HEK293 (cell line): Measurements from ENCODE around the gene SIRPB2.

Experiments used
- CTCF ChIA-PET: fragments of 350-600 bp; formaldehyde crosslinking; extraction: SDS; loops from one replicate; lab custom pipeline; 2021; ENCODE audit warnings: antibody characterized with exemption; lab: Yijun Ruan, JAX
- POLR2A ChIA-PET: fragments of 300-600 bp; formaldehyde crosslinking; extraction: SDS; loops from one replicate; lab custom pipeline; 2020; ENCODE audit warnings: antibody characterized with exemption, inconsistent platforms; lab: Yijun Ruan, JAX
- H3K27ac ChIP-seq: fragments of 200-500 bp; sonication (Bioruptor generic); 2 replicates; pipeline ENCODE4 v1.5.1; 2014; ENCODE audit warnings: low read depth, low read length, control low read depth, inconsistent platforms; ENCODE audit errors: extremely low read depth
- H3K36me3 ChIP-seq, 2 experiments: fragments of 200-500 bp in 1 of 2; sonication (Bioruptor generic) in 1 of 2; 1 replicate in 1 of 2; 2 replicates in 1 of 2; pipeline ENCODE4 v1.5.1; 2014 to 2017; ENCODE audit warnings: inconsistent platforms in 2 of 2, low read length in 2 of 2; ENCODE audit not compliant: control insufficient read depth in 2 of 2, insufficient read depth in 1 of 2
- H3K4me1 ChIP-seq: fragments of 200-500 bp; sonication (Bioruptor generic); 2 replicates; pipeline ENCODE4 v1.5.1; 2014; ENCODE audit warnings: mild to moderate bottlenecking, low read length, inconsistent platforms; ENCODE audit not compliant: control insufficient read depth, insufficient read depth
- H3K4me3 ChIP-seq: 2 replicates; pipeline ENCODE4 v1.5.1; 2011; ENCODE audit warnings: low read depth, mild to moderate bottlenecking, control low read depth, low read length, moderate library complexity
- H3K9me3 ChIP-seq: fragments of 200-500 bp; sonication (Bioruptor generic); 2 replicates; pipeline ENCODE4 v1.5.1; 2014; ENCODE audit warnings: low read depth, low read length, inconsistent platforms; ENCODE audit not compliant: control insufficient read depth, insufficient read depth
- HOXD13 ChIP-seq: sonication (generic); formaldehyde crosslinking; IDR thresholded peaks from 2 replicates; pipeline ENCODE4 v1.8.0; 2022; ENCODE audit warnings: missing genetic modification reagents, borderline replicate concordance
- MYNN ChIP-seq: fragments of 450-650 bp; formaldehyde crosslinking; IDR thresholded peaks from 2 replicates; pipeline ENCODE4 v1.5.1; 2016; ENCODE audit warnings: missing biosample characterization, missing genetic modification characterization, borderline replicate concordance
- ZFP41 ChIP-seq: fragments of 450-650 bp; formaldehyde crosslinking; IDR thresholded peaks from 2 replicates; pipeline ENCODE4 v1.5.1; 2016; ENCODE audit warnings: missing biosample characterization, missing genetic modification characterization, borderline replicate concordance
- ZNF184 ChIP-seq: fragments of 450-650 bp; IDR thresholded peaks from 2 replicates; pipeline ENCODE4 v1.5.1; 2018; ENCODE audit warnings: missing biosample characterization, mild to moderate bottlenecking, missing genetic modification characterization
- ZNF202 ChIP-seq: fragments of 450-650 bp; formaldehyde crosslinking; IDR thresholded peaks from 2 replicates; pipeline ENCODE4 v1.5.1; 2016; ENCODE audit warnings: missing biosample characterization, missing genetic modification characterization, borderline replicate concordance
- ZNF221 ChIP-seq: fragments of 450-650 bp; formaldehyde crosslinking; IDR thresholded peaks from 2 replicates; pipeline ENCODE4 v1.5.1; 2017; ENCODE audit warnings: missing biosample characterization, missing genetic modification characterization, borderline replicate concordance
- ZNF223 ChIP-seq: fragments of 450-650 bp; formaldehyde crosslinking; IDR thresholded peaks from 2 replicates; pipeline ENCODE4 v1.5.1; 2016; ENCODE audit warnings: missing biosample characterization, missing genetic modification characterization
- ZNF248 ChIP-seq: fragments of 450-650 bp; formaldehyde crosslinking; IDR thresholded peaks from 2 replicates; pipeline ENCODE4 v1.5.1; 2017; ENCODE audit warnings: missing biosample characterization, missing genetic modification characterization
- ZNF544 ChIP-seq: fragments of 450-650 bp; formaldehyde crosslinking; IDR thresholded peaks from 2 replicates; pipeline ENCODE4 v1.5.0; 2017; ENCODE audit warnings: missing biosample characterization, missing genetic modification characterization
- ZNF561 ChIP-seq: fragments of 450-650 bp; IDR thresholded peaks from 2 replicates; pipeline ENCODE4 v1.5.1; 2018; ENCODE audit warnings: missing biosample characterization, missing genetic modification characterization, borderline replicate concordance
- ZNF768 ChIP-seq: fragments of 450-650 bp; formaldehyde crosslinking; IDR thresholded peaks from 2 replicates; pipeline ENCODE4 v1.5.1; 2018; ENCODE audit warnings: missing biosample characterization, mild to moderate bottlenecking, missing genetic modification characterization
- TF ChIP-seq, protein P1 (sequence below): fragments of 450-650 bp; formaldehyde crosslinking; IDR thresholded peaks from 2 replicates; pipeline ENCODE4 v1.5.1; 2016; ENCODE audit warnings: missing biosample characterization, missing genetic modification characterization
- TF ChIP-seq, protein P2 (sequence below): fragments of 450-650 bp; formaldehyde crosslinking; IDR thresholded peaks from 2 replicates; pipeline ENCODE4 v1.5.1; 2017; ENCODE audit warnings: missing biosample characterization, missing genetic modification characterization
- TF ChIP-seq, protein P3 (sequence below): fragments of 450-650 bp; formaldehyde crosslinking; IDR thresholded peaks from 2 replicates; pipeline ENCODE4 v1.5.1; 2016; ENCODE audit warnings: missing biosample characterization, missing genetic modification characterization
- TF ChIP-seq, protein P4 (sequence below): fragments of 450-650 bp; formaldehyde crosslinking; IDR thresholded peaks from 2 replicates; pipeline ENCODE4 v1.5.1; 2016; ENCODE audit warnings: missing biosample characterization, missing genetic modification characterization, borderline replicate concordance
- TF ChIP-seq, protein P5 (sequence below): fragments of 450-650 bp; formaldehyde crosslinking; IDR thresholded peaks from 2 replicates; pipeline ENCODE4 v1.5.1; 2016; ENCODE audit warnings: missing biosample characterization, missing genetic modification characterization

Gene SIRPB2

DNA sequence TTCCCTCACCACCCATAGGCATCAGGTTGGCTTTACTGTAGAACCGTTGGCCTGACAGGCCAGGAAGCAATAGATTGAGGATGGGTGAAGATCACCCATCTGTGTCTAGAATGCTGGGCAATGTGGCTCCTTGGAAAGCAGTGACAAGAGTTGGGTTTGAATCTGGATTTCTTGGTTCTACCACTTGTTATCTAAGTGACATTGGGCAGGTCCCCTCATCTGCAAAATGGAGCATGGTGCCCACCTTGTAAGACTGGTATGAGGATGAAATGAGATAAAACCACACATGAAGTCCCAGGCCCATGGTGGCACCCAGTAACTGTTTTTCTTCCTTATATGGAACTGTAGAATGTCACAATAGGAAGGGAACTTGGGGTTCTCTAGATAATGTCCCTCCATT is 22.6 kb upstream of the SIRPB2 start (continued):
- TF ChIP-seq, protein P1, sequence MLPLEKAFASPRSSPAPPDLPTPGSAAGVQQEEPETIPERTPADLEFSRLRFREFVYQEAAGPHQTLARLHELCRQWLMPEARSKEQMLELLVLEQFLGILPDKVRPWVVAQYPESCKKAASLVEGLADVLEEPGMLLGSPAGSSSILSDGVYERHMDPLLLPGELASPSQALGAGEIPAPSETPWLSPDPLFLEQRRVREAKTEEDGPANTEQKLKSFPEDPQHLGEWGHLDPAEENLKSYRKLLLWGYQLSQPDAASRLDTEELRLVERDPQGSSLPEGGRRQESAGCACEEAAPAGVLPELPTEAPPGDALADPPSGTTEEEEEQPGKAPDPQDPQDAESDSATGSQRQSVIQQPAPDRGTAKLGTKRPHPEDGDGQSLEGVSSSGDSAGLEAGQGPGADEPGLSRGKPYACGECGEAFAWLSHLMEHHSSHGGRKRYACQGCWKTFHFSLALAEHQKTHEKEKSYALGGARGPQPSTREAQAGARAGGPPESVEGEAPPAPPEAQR: no peak
- no peak for TF ChIP-seq ZNF184 (tag by site-specific recombination)
- TF ChIP-seq ZFP41: no peak
- TF ChIP-seq, protein P2, sequence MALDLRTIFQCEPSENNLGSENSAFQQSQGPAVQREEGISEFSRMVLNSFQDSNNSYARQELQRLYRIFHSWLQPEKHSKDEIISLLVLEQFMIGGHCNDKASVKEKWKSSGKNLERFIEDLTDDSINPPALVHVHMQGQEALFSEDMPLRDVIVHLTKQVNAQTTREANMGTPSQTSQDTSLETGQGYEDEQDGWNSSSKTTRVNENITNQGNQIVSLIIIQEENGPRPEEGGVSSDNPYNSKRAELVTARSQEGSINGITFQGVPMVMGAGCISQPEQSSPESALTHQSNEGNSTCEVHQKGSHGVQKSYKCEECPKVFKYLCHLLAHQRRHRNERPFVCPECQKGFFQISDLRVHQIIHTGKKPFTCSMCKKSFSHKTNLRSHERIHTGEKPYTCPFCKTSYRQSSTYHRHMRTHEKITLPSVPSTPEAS (tag by site-specific recombination): no peak
- TF ChIP-seq, protein P3, sequence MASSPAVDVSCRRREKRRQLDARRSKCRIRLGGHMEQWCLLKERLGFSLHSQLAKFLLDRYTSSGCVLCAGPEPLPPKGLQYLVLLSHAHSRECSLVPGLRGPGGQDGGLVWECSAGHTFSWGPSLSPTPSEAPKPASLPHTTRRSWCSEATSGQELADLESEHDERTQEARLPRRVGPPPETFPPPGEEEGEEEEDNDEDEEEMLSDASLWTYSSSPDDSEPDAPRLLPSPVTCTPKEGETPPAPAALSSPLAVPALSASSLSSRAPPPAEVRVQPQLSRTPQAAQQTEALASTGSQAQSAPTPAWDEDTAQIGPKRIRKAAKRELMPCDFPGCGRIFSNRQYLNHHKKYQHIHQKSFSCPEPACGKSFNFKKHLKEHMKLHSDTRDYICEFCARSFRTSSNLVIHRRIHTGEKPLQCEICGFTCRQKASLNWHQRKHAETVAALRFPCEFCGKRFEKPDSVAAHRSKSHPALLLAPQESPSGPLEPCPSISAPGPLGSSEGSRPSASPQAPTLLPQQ (tag by site-specific recombination): no peak
- TF ChIP-seq, all 188 proteins: peak for 0

DNA sequence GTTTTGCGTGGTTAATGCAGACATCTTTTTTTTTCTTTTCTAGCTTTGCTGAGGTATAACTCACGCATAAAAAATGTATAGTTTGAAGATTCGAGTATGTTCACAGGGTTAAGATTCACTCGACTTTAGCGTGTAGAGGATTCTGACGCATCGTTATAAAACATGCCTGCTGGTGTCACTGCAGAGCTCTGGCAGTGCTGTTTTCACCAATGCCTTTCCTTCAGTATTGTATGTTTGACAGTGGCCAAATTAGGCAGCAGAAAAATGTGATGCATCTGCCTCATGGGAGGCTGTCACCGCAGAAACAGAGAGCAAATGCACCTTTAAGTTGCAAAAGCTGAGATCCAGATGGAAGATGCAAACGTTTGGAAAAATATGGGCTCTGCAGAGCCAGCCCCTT is 18.0 kb upstream of the SIRPB2 start:
- Histone ChIP-seq H3K4me3 (no peak overlapping the region), H3K27ac (no peak overlapping the region), H3K36me3 (no peaks in the 10 kb centered on the region), H3K9me3 (no peaks in the 10 kb centered on the region), H3K4me1 (no peaks in the 10 kb centered on the region)
- CTCF ChIA-PET: interaction anchor here (0.7 to 3.1 kb wide), 9 partner anchors 8 to 225 kb away, joined by 3 to 11 read pairs (median 4); no protein-coding TSS in a partner anchor
- POLR2A ChIA-PET: no interaction called here
- TF ChIP-seq ZNF202 (tag by site-specific recombination): no peak
- TF ChIP-seq ZNF561: no peak

DNA sequence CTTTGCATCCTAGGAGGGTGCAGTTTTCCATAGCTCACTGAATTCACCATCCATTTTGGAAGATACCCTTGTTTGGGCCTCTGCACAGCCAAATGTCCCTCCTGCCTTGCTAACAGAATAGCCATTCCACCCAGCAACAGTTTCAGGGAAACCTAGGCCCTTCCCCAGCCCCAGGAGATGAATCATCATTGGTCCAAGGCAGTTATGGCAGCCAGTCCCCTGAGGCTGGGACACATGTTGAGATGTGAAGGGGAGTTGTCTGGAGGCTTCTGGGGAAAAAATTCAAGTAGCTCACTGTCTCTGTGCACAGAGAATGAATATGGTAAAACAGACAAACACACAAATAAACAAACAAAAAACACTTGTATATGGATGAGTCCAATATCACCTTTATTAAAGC is 17.4 kb upstream of the SIRPB2 start:
- Histone ChIP-seq H3K4me3 (no peak overlapping the region), H3K36me3 (no peaks in the 10 kb centered on the region), H3K4me1 (no peaks in the 10 kb centered on the region), H3K9me3 (no peaks in the 10 kb centered on the region), H3K27ac (no peak overlapping the region)
- POLR2A ChIA-PET: no interaction called here
- no peak for TF ChIP-seq HOXD13 (CRISPR knock-in tag)
- no peak for TF ChIP-seq ZNF248 (tag by site-specific recombination)
- no peak for TF ChIP-seq ZNF544
- TF ChIP-seq, protein P4, sequence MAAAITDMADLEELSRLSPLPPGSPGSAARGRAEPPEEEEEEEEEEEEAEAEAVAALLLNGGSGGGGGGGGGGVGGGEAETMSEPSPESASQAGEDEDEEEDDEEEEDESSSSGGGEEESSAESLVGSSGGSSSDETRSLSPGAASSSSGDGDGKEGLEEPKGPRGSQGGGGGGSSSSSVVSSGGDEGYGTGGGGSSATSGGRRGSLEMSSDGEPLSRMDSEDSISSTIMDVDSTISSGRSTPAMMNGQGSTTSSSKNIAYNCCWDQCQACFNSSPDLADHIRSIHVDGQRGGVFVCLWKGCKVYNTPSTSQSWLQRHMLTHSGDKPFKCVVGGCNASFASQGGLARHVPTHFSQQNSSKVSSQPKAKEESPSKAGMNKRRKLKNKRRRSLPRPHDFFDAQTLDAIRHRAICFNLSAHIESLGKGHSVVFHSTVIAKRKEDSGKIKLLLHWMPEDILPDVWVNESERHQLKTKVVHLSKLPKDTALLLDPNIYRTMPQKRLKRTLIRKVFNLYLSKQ: no peak
- no peak for TF ChIP-seq ZNF768 (tag by site-specific recombination)
- no peak for TF ChIP-seq ZNF221
- TF ChIP-seq, protein P5, sequence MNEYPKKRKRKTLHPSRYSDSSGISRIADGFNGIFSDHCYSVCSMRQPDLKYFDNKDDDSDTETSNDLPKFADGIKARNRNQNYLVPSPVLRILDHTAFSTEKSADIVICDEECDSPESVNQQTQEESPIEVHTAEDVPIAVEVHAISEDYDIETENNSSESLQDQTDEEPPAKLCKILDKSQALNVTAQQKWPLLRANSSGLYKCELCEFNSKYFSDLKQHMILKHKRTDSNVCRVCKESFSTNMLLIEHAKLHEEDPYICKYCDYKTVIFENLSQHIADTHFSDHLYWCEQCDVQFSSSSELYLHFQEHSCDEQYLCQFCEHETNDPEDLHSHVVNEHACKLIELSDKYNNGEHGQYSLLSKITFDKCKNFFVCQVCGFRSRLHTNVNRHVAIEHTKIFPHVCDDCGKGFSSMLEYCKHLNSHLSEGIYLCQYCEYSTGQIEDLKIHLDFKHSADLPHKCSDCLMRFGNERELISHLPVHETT (tag by site-specific recombination): no peak
- no peak for TF ChIP-seq ZNF223
- TF ChIP-seq MYNN (tag by site-specific recombination): no peak
- CTCF ChIA-PET: interaction anchor here (1.1 to 3.1 kb wide), 6 partner anchors 8 to 226 kb away, joined by 3 to 11 read pairs (median 6); no protein-coding TSS in a partner anchor
